Measurements from ENCODE around the gene AVP.
"Not testable (repeated sequence)": the region's sequence is repeated elsewhere in the genome, so short reads cannot be mapped to it uniquely, and the experiment has no call there.

The AVP gene, protein sequence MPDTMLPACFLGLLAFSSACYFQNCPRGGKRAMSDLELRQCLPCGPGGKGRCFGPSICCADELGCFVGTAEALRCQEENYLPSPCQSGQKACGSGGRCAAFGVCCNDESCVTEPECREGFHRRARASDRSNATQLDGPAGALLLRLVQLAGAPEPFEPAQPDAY

DNA sequence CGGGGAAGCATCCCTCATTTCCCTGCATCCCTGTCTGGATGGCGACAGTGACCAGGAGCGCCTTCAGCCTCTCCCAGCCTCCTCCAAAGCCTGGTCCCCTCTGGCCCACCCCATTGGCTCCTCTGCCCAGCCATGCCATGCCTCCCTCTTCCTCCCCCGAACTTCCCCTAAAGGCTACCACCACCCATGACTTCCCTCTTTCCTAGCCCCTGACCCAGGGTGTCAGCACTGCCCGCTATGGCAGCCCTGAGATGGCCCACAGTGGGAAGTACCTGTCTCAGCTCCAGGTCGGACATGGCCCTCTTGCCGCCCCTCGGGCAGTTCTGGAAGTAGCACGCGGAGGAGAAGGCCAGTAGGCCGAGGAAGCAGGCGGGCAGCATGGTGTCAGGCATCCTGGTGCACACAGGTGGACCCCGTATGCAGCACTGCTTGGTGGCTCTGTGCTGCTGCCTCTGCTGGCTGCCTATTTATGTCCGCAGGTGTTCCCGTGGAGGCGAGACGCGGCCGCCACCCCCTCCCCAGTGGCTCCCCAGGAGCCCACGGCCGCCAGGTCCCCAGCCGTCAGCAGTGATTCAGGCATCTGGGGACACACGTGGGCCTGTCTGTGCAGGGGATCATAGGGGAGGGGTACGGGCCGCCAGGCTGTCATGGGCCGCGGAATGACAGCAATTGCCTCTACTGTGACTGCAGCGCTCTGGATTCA is at the start of gene AVP:
Gene AVP, minus strand, starts transcription at position 442 of the 703 bp plus-strand sequence. Its CDS starts 50 bp downstream, at position 392.
- DNase-seq (ENCODE audit: low read depth in 2 of 2), result no peak

DNA sequence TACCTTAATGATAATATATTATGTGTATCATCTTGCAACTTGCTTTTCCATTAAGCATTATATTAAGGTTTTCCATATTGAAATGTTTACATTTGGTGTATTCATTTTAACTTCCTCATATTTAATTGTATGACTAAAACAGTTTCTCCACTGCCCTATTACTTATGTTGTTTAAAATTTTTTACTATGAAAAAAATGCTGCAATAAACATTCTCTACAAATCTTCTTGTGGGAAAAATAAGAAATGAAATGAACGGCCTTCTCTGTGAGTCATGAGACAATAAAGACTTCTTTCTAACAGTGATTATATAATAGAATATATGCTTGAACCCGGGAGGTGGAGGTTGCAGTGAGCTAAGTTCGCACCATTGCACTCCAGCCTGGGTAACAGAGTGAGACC is 49.6 kb upstream of the AVP start:
- DNase-seq (ENCODE audit: low read depth in 2 of 2), result no peak

DNA sequence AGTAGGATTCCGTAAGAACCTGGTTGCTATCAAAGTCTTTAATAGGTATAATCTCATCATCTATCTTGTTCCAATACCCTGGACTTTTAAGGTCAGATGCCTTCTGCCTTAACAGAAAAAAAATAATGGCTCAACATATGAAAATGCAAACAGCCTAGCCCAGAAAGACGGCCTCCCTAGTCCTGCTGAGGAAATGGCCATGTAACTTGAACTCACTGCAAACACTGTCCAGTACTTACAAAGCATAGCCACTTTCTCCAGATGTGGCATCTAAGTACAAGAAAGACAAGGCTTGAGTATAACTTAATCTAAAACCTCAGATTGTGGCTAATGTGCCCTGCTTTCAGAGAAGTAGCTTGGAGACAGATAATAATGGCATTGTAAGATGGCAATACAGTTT is 48.6 kb upstream of the AVP start:
- DNase-seq (ENCODE audit: low read depth in 2 of 2), result no peak

DNA sequence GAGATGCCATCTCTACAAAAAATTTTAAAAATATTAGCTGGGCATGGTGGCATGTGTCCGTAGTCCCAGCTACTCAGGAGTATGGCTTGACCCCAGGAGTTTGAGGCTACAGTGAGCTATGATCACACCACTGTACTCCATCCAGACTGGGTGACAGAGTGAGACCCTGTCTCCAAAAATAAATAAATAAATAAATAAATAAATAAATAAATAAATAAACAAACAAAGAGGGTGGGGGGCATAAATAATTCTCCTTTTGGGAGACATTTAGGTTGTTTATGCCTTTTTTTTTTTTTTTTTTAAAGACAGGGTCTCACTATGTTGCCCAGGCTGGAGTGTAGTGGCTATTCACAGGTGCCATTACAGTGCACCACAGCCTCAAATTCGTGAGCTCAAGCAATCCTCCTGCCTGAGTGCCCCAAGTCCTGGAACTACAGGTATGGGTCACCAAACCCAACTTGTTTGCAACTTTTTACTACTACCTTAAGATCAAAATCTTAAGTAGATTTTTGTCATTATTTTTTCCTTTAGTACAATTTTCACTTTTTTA is 45.6 kb upstream of the AVP start:
- DNase-seq (ENCODE audit: low read depth in 2 of 2), result no peak

DNA sequence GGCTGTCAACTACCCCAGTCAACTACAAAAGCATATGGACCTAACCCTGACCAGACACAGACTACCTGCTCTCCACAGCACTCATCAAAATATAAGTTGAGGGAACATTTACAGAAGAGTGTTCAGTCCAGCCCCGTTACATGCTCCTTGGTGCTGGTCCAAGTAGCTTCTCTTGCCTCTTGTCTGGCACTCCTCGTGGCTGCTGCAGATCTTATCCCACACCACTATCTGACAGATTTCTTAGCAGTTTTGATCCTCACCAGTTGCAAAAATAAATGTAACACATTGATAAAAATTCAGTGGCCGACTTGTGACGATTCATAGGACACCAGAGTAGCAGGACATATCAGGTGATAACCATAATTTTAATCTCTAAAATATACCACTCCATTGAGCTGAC is 44.6 kb upstream of the AVP start:
- no peak for DNase-seq (ENCODE audit: low read depth in 2 of 2)

DNA sequence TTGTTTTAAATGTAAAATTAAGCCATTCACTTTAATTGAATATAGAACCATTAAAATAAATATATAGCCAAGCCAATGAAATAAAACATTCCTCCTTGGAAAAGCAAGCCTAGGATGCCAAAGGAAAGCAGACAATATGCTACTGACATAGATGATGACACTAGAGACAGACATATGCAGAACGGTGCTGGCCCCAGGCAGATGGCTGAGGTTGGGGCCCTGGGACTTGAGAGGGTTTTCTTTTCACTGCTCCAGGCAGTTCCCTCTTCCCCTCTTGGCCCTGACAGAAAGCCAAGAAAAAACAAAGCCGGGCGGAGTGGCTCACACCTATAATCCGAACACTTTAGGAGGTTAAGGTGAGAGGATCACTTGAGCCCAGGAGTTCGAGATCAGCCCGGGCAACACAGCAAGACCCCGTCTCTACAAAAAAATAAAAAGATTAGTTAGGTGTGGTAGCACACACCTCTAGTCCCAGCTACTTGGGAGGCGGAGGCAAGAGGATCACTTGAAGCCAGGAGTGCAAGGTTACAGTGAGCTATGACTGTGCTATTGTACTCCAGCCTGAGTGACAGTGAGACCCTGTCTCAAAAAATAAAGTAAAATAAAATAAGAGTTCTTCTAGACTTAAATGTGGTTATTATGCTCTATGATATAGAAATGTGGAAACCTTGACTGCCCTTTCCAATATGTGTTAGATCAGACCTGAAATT is 43.9 kb upstream of the AVP start:
- no peak for DNase-seq (ENCODE audit: low read depth in 2 of 2)

DNA sequence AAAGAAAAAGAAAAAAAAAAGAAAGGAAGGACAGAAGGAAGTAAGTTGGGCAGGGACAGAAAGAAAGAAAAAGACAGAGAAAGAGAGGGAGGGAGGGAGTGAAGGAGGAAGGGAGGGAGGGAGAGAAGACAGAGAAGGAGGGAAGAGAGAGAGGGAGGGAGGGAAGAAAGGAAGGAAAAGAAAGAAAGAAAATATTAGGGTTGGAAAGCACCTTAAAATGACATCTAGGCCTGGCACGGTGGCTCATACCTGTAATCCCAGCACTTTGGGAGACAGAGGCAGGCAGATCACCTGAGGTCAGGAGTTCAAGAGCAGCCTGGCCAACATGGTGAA is 42.0 kb upstream of the AVP start:
- no peak for DNase-seq (ENCODE audit: low read depth in 2 of 2)

DNA sequence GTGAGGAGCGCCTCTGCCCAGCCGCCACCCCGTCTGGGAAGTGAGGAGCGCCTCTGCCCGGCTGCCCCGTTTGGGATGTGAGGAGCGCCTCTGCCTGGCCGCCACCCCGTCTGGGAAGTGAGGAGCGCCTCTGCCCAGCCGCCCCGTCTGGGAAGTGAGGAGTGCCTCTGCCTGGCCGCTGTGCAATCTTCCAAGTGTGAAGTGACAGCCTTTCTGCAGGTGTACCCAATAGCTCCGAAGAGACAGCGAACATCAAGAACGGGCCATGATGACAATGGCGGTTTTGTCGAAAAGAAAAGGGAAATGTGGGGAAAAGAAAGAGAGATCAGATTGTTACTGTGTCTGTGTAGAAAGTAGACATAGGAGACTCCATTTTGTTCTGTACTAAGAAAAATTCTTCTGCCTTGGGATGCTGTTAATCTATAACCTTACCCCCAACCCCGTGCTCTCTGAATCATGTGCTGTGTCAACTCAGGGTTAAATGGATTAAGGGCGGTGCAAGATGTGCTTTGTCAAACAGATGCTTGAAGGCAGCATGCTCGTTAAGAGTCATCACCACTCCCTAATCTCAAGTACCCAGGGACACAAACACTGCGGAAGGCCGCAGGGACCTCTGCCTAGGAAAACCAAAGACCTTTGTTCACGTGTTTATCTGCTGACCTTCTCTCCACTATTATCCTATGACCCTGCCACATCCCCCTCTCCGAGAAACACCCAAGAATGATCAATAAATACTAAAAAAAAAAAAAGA is 41.4 kb upstream of the AVP start:
- not testable (repeated sequence) for DNase-seq (ENCODE audit: low read depth in 2 of 2)

DNA sequence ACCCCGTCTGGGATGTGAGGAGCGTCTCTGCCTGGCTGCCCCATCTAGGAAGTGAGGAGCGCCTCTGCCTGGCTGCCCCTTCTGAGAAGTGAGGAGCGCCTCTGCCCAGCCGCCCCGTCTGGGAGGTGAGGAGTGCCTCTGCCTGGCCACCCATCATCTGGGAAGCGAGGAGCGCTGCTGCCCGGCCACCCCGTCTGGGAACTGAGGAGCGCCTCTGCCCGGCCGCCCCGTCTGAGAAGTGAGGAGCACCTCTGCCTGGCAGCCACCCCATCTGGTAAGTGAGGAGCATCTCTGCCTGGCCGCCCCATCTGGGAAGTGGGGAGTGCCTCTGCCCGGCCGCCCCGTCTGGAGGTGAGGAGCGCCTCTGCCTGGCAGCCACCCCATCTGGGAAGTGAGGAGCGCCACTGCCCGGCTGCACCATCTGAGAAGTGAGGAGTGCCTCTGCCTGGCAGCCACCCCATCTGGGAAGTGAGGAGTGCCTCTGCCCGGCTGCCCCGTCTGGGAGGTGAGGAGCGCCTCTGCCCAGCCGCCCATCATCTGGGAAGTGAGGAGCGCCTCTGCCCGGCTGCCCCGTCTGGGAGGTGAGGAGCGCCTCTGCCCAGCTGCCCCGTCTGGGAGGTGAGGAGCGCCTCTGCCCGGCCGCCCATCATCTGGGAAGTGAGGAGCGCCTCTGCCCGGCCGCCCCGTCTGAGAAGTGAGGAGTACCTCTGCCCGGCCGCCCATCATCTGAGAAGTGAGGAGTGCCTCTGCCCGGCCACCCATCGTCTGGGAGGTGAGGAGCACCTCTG is 40.4 kb upstream of the AVP start:
- DNase-seq (ENCODE audit: low read depth in 2 of 2), result not testable (repeated sequence)

DNA sequence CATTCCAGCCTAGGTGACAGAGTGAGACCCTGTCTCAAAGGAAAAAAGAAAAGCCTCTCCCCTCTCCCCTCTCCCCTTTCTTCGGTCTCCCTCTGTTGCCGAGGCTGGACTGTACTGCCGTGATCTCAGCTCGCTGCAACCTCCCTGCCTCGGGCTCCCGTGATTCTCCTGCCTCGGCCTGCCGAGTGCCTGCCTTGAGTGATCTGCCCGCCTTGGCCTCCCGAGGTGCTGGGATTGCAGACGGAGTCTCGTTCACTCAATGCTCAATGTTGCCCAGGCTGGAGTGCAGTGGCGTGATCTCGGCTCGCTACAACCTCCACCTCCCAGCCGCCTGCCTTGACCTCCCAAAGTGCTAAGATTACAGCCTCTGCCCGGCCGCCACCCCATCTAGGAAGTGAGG is 39.6 kb upstream of the AVP start:
- not testable (repeated sequence) for DNase-seq (ENCODE audit: low read depth in 2 of 2)

DNA sequence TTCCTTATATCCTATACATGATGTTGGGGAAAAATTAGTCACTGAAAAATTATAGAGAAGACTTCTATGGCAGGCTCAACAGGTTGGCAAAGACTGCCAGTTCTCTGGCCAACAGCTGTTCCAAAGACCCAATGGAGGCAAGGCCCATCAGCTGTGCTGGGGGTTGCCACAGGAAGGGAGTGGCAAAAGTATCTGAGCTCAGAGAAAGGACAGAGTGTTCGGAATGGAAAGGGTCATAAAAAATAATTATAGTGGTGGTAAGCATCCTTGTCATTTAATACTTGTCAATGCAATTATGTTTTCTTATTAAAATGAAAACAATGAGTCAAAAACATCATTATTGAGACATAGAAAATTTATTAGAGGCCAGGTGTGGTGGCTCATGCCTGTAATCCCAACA is 39.0 kb upstream of the AVP start:
- DNase-seq (ENCODE audit: low read depth in 2 of 2), result no peak

DNA sequence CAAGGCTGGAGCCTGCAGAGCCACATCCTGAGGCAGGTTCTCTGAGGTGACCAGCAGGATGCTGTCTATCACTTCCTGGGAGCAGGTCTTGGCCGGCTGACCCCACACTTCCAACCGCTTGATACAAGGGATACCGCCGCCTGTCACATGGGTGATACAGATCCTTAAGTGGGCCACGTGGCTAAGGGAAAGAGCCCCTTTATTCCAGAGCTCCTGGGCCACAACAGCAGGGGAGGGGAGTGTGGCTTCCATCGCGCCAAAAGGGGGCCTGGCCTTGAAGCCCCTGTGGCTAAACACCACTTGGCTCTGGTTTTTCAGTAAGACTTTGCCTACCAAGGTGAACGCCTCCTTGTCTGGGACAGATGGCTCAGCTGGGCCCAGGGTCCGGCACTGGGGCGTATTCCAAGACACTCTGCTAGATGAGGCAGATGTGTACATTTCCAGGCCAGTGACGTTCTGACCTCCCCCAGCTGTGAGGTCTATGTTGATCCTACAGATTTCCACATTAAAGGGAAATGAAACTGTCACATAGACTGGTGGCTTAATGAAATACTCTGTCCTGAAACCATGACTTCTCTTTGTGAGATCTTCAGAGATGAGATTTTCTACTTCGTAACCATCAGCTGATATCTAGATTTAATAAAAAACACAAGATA is 37.6 kb upstream of the AVP start:
- no peak for DNase-seq (ENCODE audit: low read depth in 2 of 2)

DNA sequence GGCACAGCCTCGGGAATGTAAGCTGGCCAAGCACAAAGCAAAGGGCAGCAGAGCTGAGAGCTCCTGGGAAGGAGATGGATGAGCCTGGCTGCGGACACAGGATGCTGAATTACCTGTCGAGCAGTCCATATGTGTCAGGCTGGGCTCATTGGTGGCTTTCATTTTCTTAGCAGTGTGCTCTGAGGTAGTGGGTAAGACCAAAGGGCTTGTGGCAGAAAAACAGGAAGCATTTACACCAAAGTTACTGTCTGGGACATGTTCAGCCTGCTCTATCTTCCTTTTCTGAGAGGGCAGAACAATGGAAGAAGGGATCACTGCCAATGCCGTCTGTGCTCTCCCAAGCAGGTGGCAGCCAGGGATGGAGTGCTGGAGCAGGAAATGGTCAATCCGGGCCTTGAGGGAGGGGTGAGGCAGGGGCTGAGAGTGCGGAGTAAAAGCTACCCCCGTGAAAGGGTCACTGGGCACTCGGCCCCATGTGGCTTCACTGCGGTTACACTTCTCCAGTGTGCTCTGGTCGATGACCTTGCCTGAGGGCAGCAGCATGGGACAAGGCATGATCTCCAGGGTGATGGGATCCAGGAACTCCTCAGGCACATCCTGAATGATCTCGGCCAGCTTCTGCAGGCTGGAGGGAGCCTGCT is 36.9 kb upstream of the AVP start:
- DNase-seq (ENCODE audit: low read depth in 2 of 2), result no peak

DNA sequence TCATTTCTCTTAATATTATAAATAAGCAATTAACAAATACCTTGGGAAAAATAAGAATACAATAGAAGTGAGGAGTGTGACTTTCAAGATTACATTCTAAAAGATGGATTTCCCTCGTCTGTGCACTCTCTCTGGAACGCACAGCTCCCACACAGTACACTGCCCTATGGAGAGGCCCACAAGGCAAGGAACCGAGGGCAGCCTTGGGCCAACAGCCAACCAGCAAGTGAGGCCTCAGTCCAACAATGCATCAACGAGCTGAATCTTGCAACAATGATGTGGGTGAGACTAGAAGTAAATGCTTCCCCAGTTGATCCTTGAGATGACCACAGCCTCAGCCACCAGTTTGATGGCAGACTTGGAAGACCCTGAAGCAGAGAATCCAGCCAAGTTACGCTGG is 34.5 kb upstream of the AVP start:
- DNase-seq (ENCODE audit: low read depth in 2 of 2), result no peak

DNA sequence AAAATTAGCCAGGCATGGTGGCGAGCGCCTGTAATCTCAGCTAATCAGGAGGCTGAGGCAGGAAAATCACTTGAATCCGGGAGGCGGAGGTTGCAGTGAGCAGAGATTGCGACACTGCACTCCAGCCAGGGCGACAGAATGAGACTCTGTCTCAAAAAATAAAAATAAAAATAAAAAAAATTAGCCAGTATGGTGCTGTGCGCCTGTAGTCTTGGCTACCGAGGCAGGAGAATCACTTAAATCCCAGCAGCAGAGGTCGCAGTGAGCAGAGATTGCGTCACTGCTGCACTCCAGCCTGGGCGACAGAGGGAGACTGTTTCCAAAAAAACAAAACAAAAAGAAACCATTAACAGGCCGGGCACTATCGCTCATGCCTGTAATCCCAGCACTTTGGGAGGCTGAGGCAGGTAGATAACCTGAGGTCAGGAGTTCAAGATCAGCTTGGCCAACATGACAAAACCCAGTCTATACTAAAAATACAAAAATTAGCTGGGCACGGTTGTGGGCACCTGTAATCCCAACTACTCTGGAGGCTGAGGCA is 33.4 kb upstream of the AVP start:
- peak in 1 of 2 donors; percentile 28 for DNase-seq (ENCODE audit: low read depth in 2 of 2)

DNA sequence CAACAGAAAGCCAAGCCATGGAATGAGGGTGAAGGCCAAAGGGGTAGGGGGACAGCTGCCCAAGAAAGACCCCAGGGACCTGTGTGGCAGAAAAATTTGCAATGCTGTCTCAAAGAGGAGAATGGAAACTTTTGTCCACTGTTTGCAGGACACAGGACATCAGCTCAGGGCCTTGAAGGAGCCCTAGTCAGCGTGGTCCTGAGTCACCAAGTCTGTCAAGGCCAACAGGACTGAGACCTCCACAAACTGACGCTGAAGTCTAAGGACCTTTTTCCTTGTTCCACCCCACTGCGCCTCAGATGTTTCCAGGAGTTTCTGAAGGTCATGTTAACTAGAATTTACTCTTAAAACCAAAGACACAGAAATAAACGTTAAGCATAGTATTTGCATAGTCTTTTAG is 31.8 kb upstream of the AVP start:
- DNase-seq (ENCODE audit: low read depth in 2 of 2), result no peak

DNA sequence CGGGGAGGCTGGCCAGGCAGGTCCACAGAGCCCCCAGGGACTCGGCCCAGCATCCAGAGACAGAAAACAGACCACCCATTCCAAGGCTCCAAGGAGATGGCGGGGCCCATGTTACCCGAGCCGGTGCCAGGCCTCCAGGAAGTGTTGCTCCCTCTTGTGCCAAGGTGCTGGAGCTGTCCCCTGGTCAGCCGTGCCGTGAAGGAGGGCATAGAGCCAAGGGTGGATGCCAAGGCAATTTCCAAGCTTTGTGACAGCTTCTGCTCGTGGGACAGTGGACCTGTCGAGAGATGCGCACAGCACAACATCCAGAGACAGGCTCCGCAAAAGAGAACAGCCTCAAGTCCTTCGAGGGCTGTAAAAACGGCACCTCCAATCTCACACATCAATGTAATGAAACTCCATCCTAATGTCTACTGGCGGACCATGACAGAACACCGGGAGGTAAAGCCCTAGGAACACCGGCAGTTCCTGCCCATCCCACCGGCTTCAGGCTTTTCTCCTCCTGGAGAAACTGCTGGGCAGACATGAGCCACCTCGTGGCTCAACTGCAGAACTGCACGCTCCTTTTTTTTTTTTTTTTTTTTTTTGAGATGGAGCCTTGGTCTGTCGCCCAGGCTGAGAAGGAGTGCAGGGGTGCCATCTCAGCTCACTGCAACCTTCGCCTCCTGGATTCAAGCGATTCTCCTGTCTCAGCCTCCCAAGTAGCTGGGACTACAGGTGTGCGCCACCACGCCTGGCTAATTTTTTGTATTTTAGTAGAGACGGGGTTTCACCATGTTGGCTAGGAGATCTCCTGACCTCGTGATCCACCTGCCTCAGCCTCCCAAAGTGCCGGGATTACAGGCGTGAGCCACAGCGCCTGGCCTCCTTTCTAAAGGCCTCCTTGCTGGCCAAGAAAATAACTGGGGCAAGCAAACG is 30.9 kb upstream of the AVP start:
- no peak for DNase-seq (ENCODE audit: low read depth in 2 of 2)

DNA sequence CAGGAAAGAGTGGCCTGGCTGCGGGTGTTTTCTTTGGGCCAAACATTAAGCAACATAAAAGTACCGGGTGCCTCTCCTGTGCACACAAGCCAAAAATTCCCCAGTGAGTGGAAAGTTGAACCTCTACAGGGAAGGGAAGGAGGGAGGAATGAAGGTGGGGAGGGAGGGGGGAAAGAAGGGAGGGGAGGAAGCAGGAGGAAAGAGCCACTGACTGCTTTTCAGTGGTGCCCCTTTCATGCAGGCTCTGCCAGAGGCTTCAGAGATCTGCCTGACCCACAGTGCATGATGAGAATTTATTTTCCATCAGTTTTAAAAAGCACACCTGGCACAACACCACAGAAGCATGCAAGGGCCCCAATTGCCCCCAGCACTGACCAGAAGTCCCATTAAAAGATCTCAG is 27.5 kb upstream of the AVP start:
- DNase-seq (ENCODE audit: low read depth in 2 of 2), result no peak

DNA sequence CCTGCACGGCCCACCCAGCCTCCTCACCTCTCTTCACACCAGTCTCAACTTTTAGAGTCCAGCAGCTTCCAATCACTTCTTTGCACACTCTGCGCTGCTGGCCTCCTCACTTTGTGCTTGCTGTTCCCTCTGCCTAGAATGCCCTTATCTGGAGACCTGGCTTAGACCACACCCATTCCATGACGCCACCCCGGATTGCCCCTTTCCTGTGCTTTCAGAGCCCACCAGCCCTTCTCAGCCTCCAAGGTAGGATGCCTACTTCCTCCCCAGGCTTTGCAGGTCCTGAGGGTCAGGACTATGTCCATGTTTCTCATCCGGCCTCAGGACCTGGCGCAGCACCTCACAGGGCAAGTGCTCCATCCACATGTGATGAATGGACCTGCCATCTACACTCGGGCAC is 27.0 kb upstream of the AVP start:
- no peak for DNase-seq (ENCODE audit: low read depth in 2 of 2)
